Gastrocnemius medialis (tissue), 4 donors: Measurements from ENCODE around the gene CCDC71.

Experiments used
- CTCF ChIP-seq, 5 experiments: fragments of 450-650 bp in 3 of 5; fragments of 200-600 bp in 2 of 5; sonication (generic) in 2 of 5; IDR thresholded peaks in 4 of 5; conservative IDR thresholded peaks in 1 of 5; 1 replicate in 4 of 5; 2 replicates in 1 of 5; pipeline ENCODE4 v1.5.1; 2016 to 2019; ENCODE audit warnings: antibody characterized with exemption in 5 of 5, mild to moderate bottlenecking in 3 of 5, moderate library complexity in 3 of 5
- POLR2A ChIP-seq, 2 donors: fragments of 450-650 bp; IDR thresholded peaks; one replicate each; pipeline ENCODE4 v1.6.1; 2017; ENCODE audit warnings: antibody characterized with exemption in 2 of 2, mild to moderate bottlenecking in 2 of 2, moderate library complexity in 2 of 2

- TF ChIP-seq CTCF (IDR thresholded peaks at IDR 0.05 in 4 of 5, conservative IDR thresholded peaks at IDR 0.05 in 1 of 5) (no peak), POLR2A (IDR thresholded peaks at IDR 0.05) (peak; percentile 13 to 35)
Observed at GRCh38 chr3:49119439-49119838, 46.7 kb downstream of the CCDC71 start.
